ENCODE results near the gene HEXIM1. TPM values are rescaled to one million over a fixed set of nuclear protein-coding genes. Genes with fewer than 3 reads are reported as not detected.

The HEXIM1 gene
- total RNA-seq, 1 donor = 11.7 TPM

- no peak for DNase-seq (ENCODE audit: low read depth)
- no peak for TF ChIP-seq CTCF (IDR thresholded peaks at IDR 0.05; ENCODE audit: insufficient read depth, low read depth, low read length)
- H3K4me3 ChIP-seq (ENCODE audit: low read depth, low read length) = peak overlapping the region; percentile 92
Observed at GRCh38 chr17:45150911-45151809, 2.9 kb downstream of the HEXIM1 start.

- H3K4me3 ChIP-seq (ENCODE audit: low read depth, low read length) = no peak overlapping the region
- no peak for TF ChIP-seq CTCF (IDR thresholded peaks at IDR 0.05; ENCODE audit: insufficient read depth, low read depth, low read length)
- DNase-seq (ENCODE audit: low read depth) = no peak
Observed at GRCh38 chr17:45155029-45155428, 6.8 kb downstream of the HEXIM1 start.

DNA sequence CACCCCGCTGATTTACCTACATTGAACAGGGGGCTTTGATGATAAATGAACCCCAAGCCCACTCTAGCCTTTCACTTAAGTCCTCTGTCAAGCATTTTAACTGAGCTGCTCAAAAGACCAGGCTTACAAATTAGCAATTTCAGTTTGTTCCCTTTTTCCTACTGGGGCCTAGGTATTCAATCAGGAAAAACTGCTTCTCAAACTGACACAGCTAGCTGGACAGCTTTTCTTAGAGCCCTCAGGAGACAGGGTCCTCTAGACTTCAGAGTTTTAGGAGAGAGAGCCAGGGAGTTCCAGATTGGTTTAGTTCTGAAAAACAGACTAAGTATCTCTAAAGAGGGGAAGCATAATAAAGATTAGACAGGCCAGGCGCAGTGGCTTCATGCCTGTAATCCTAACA lies 7.2 kb downstream of the HEXIM1 start:
- DNase-seq (ENCODE audit: low read depth) = no peak
- no peak for TF ChIP-seq CTCF (IDR thresholded peaks at IDR 0.05; ENCODE audit: insufficient read depth, low read depth, low read length)
- H3K4me3 ChIP-seq (ENCODE audit: low read depth, low read length) = no peak overlapping the region

- H3K4me3 ChIP-seq (ENCODE audit: low read depth, low read length) = no peak overlapping the region
- TF ChIP-seq CTCF (IDR thresholded peaks at IDR 0.05; ENCODE audit: insufficient read depth, low read depth, low read length) = no peak
- DNase-seq (ENCODE audit: low read depth) = no peak
Observed at GRCh38 chr17:45156242-45156641, 8.0 kb downstream of the HEXIM1 start.

- peak; percentile 14 for TF ChIP-seq CTCF (IDR thresholded peaks at IDR 0.05; ENCODE audit: insufficient read depth, low read depth, low read length)
- peak; percentile 80 for DNase-seq (ENCODE audit: low read depth)
- peak overlapping the region; percentile 95 for H3K4me3 ChIP-seq (ENCODE audit: low read depth, low read length)
Observed at GRCh38 chr17:45160447-45161287, 12.4 kb downstream of the HEXIM1 start.

DNA sequence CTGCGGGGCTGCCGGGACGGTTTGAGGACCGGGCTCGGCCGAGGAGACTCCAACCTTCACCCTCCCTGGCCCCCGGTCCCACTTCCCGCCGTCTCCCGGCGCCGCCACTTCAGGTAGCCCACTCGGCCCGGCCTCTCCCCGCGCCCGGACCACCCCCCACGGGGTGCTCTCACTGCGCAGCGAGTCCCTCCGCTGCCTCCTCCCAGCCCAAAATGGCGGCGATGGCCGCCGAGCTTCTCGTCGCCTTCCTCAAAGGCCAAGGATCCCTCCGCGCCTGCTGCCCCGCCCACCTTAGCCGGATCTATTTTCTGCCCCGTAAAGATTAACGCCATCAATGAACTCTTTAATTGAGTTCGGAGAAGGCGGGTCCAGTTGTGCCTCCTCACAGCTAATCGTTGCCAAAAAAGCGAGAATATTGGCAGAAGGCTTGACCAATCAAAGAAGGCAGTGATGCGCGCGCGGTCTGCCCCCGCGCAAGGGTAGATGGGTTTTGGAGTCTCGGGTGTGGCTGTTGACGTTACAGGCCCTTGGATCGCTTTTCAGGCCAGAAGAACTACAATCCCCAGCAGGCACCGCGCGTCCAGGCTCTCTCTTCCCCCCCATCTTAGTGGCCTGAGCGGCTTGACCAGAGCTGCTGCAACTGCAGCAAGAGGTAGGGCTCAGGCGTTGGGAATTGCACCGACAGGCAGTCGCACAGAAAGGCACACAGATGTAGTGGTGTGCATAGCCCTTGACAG lies 13.2 kb downstream of the HEXIM1 start, which contains the start of gene HEXIM2:
HEXIM2 (plus strand) TSS at position 588 of the 737 bp plus-strand sequence. CDS start 919 bp downstream, outside the sequence.
- DNase-seq (ENCODE audit: low read depth) = peak; percentile 100
- peak within 1 kb of the TSS; percentile 95 for H3K4me3 ChIP-seq (ENCODE audit: low read depth, low read length)
- no peak for TF ChIP-seq CTCF (IDR thresholded peaks at IDR 0.05; ENCODE audit: insufficient read depth, low read depth, low read length)

Data from fibroblast of villous mesenchyme (primary cell).